22Rv1 (cell line): ENCODE data around the gene ENTPD7.

Source experiments
- ZFX ChIP-seq: fragments of 450-650 bp; IDR thresholded peaks from 2 replicates; pipeline ENCODE4 v1.6.1; 2017; ENCODE audit warnings: antibody characterized with exemption, borderline replicate concordance
- TF ChIP-seq, protein P1 (sequence below): fragments of 450-650 bp; IDR thresholded peaks from 2 replicates; pipeline ENCODE4 v1.5.1; 2017; ENCODE audit warnings: mild to moderate bottlenecking

DNA sequence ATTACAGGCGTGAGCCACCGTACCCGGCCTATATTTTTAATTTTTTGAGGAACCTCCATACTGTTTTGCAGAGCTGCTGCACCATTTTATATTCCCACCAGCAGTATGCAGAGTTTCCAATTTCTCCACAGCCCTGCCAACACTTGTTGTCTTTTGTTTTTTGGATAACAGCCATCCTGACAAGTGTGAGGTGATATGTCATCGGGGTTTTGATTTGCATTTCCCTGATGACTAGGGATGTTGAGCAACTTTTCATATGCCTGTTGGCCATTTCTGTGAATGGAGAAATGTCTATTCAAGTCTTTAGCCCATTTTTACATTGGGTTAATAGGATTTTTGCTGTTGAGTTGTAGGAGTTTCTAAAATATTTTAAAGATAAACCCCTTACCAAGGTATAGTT lies 22.2 kb downstream of the ENTPD7 start:
- TF ChIP-seq, protein P1, sequence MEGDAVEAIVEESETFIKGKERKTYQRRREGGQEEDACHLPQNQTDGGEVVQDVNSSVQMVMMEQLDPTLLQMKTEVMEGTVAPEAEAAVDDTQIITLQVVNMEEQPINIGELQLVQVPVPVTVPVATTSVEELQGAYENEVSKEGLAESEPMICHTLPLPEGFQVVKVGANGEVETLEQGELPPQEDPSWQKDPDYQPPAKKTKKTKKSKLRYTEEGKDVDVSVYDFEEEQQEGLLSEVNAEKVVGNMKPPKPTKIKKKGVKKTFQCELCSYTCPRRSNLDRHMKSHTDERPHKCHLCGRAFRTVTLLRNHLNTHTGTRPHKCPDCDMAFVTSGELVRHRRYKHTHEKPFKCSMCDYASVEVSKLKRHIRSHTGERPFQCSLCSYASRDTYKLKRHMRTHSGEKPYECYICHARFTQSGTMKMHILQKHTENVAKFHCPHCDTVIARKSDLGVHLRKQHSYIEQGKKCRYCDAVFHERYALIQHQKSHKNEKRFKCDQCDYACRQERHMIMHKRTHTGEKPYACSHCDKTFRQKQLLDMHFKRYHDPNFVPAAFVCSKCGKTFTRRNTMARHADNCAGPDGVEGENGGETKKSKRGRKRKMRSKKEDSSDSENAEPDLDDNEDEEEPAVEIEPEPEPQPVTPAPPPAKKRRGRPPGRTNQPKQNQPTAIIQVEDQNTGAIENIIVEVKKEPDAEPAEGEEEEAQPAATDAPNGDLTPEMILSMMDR, result no peak
- no peak for TF ChIP-seq ZFX
